ENCODE results near the gene TAF5. TPM values are rescaled to one million over a fixed set of nuclear protein-coding genes. Genes with fewer than 3 reads are reported as not detected.

Gene TAF5
- total and polyA plus RNA-seq, 10 of the 15 experiments (the other 5 are each of a cell fraction or from before 2014, with no cell fraction given) = 3.7 to 9.2 (median 7.3) TPM

GRCh38 chr10:103415581-103415980, 47.8 kb downstream of the TAF5 start:
- Histone ChIP-seq H3K36me3 (ENCODE audit: control insufficient read depth in 2 of 2, insufficient read depth in 2 of 2, low read length in 1 of 2) (peaks cover 41 to 70% of the 10 kb centered on the region in 2 experiments), H3K9ac (ENCODE audit: control insufficient read depth, insufficient read depth, low read length) (no peak overlapping the region), H3K4me2 (ENCODE audit: control insufficient read depth, insufficient read depth) (no peak overlapping the region), H3K27me3 (replicated peaks in 1 of 2; ENCODE audit: control insufficient read depth in 2 of 2, insufficient read depth in 2 of 2, low read length in 1 of 2) (no peaks in the 10 kb centered on the region), H3K4me3 (no peak overlapping the region), H3K9me3 (replicated peaks; ENCODE audit: control insufficient read depth, insufficient read depth, low read length) (no peaks in the 10 kb centered on the region), H3K27ac (ENCODE audit: control insufficient read depth, insufficient read depth) (no peak overlapping the region), H3K4me1 (ENCODE audit: control insufficient read depth, insufficient read depth, low read length) (no peaks in the 10 kb centered on the region), H4K20me1 (ENCODE audit: control insufficient read depth, insufficient read depth) (no peaks in the 10 kb centered on the region), H3K79me2 (ENCODE audit: control insufficient read depth, insufficient read depth, low read length) (no peaks in the 10 kb centered on the region; the same call in 1 of the 2 replicates), H2AFZ (ENCODE audit: control insufficient read depth, low read depth, low read length) (no peak overlapping the region)
- no peak for FAIRE-seq
- 85% methylated on average over 8 of the region's 8 CpGs for WGBS (ENCODE audit: insufficient coverage, insufficient replicate concordance, low lambda C conversion rate, missing lambda C conversion rate)
- ChIA-PET CTCF (interaction anchor here (0.6 to 8.0 kb wide), 17 partner anchors 9 to 601 kb away, joined by 3 to 195 read pairs (median 5); partner anchors contain the start of genes ATP5MK, CALHM2, CALHM3 and PDCD11), SMC1A (ENCODE audit: uncharacterized antibody, unreplicated experiment) (interaction anchor here (0.6 to 5.3 kb wide), 15 partner anchors 9 to 753 kb away, joined by 3 to 85 read pairs (median 8); partner anchors contain the start of gene CALHM3), RAD21 (ENCODE audit: unreplicated experiment) (interaction anchor here (0.8 to 7.6 kb wide), 9 partner anchors 19 to 271 kb away, joined by 3 to 66 read pairs (median 8); partner anchors contain the start of genes ATP5MK, CALHM2, CALHM3 and PDCD11), POLR2A (interaction anchor here (1.1 kb wide), 1 partner anchor 73 kb away, joined by 4 read pairs; no protein-coding TSS in a partner anchor)
- BruUV-seq (replicated peaks) = no TSS peak
- ATAC-seq = no peak
- DNase-seq (ENCODE audit: low read depth, low spot score) = no peak
- TF ChIP-seq NRF1 (conservative IDR thresholded peaks at IDR 0.05; ENCODE audit: low read depth, low read length) (no peak), MYC (IDR thresholded peaks at IDR 0.05; ENCODE audit: insufficient read depth, insufficient read length, insufficient replicate concordance, low read length, severe bottlenecking) (no peak), SRF (IDR thresholded peaks at IDR 0.05; ENCODE audit: low read depth in 2 of 2, low read length in 2 of 2) (no peak), RB1 (IDR thresholded peaks at IDR 0.05; ENCODE audit: borderline replicate concordance) (no peak), EZH2 (IDR thresholded peaks at IDR 0.05; ENCODE audit: borderline replicate concordance, control insufficient read depth, low read depth, low read length) (no peak), MEF2B (IDR thresholded peaks at IDR 0.05; ENCODE audit: partially characterized antibody, poor library complexity, severe bottlenecking) (no peak), KLF5 (IDR thresholded peaks at IDR 0.05; ENCODE audit: partially characterized antibody) (no peak), STAT3 (IDR thresholded peaks at IDR 0.05; ENCODE audit: low read depth, low read length) (no peak), PKNOX1 (IDR thresholded peaks at IDR 0.05) (no peak), BRCA1 (IDR thresholded peaks at IDR 0.05; ENCODE audit: low read depth, low read length) (no peak), RCOR1 (conservative IDR thresholded peaks at IDR 0.05; ENCODE audit: low read depth, low read length) (no peak), NFIC (IDR thresholded peaks at IDR 0.05; ENCODE audit: low read depth, low read length) (no peak), SKIL (IDR thresholded peaks at IDR 0.05; ENCODE audit: low read depth, poor library complexity, severe bottlenecking) (no peak), SIX5 (IDR thresholded peaks at IDR 0.05; ENCODE audit: low read depth, low read length, severe bottlenecking) (no peak), RAD21 (IDR thresholded peaks at IDR 0.05; ENCODE audit: insufficient read depth, low read depth, low read length) (no peak), ZNF24 (IDR thresholded peaks at IDR 0.05) (no peak), PBX3 (IDR thresholded peaks at IDR 0.05; ENCODE audit: insufficient replicate concordance, low read depth, low read length) (no peak), EP300 (IDR thresholded peaks at IDR 0.05; ENCODE audit: borderline replicate concordance in 1 of 2, control insufficient read depth in 1 of 2, low read depth in 2 of 2, low read length in 2 of 2) (no peak)
- in situ Hi-C loops (cut with MboI) (loop anchor here (5.0 kb wide), 1 partner anchor 62 kb away; the partner anchor contains the start of gene CALHM3), intact Hi-C loops (cut with micrococcal nuclease; ENCODE audit: unreplicated experiment) (loop anchor here (10.0 kb wide), 1 partner anchor 179 kb away; no protein-coding TSS in a partner anchor)
